ENCODE results near the gene SSX2B. TPM values are rescaled to one million over a fixed set of nuclear protein-coding genes. Genes with fewer than 3 reads are reported as not detected.

The SSX2B gene
- not detected in 2 replicates for total RNA-seq

GRCh38 chrX:52750952-52751351 is at the start of gene SSX2B:
Gene SSX2B, plus strand, starts transcription at chrX:52751252. Its CDS starts 1,429 bp downstream, at chrX:52752681.

GRCh38 chrX:52707078-52707477 is 44.0 kb upstream of the SSX2B start, which contains the start of gene SSX2:
Gene SSX2, minus strand, starts transcription at chrX:52707178. Its CDS starts 1,429 bp downstream, at chrX:52705749.

GRCh38 chrX:52797327-52797726 is 46.3 kb downstream of the SSX2B start, which contains the start of gene SPANXN5:
Gene SPANXN5, minus strand, starts transcription at chrX:52797427. Its CDS starts 79 bp downstream, at chrX:52797348.

Other genes with a start within 250 kb of the SSX2B start
- gene XAGE1B, start 234.2 kb upstream of the SSX2B start, total RNA-seq, result not detected in 2 replicates
- gene SSX7, start 96.4 kb upstream of the SSX2B start, total RNA-seq, result not detected in 2 replicates
- gene SSX2, start 44.1 kb upstream of the SSX2B start, total RNA-seq, result not detected in 2 replicates
- not detected in 2 replicates for gene SPANXN5, start 46.2 kb downstream of the SSX2B start, total RNA-seq
- gene XAGE5, start 60.0 kb downstream of the SSX2B start, total RNA-seq, result not detected in 2 replicates
- not detected in 2 replicates for gene XAGE3, start 116.8 kb downstream of the SSX2B start, total RNA-seq
- 13.7 and 18.5 TPM in 2 replicates for gene FAM156B, start 146.1 kb downstream of the SSX2B start, total RNA-seq
- gene FAM156A, start 207.3 kb downstream of the SSX2B start, total RNA-seq, result 13.4 and 19.5 TPM in 2 replicates

Data from bronchus fibroblast of lung (primary cell).